WTC11 (cell line): ENCODE measurements around the gene ERC2. TPM values are rescaled to one million over a fixed set of nuclear protein-coding genes. Genes with fewer than 3 reads are reported as not detected.

Experiments used
- ATAC-seq: fragments of 200-7000 bp; cut with Tn5 transposase; 2 replicates; pipeline ENCODE4 v1.10.0; 2021; ENCODE audit warnings: mild to moderate bottlenecking, moderate library complexity
- CTCF ChIA-PET: fragments of 300-600 bp; sonication (Branson Sonifier 250); formaldehyde crosslinking; loops from one replicate; lab custom pipeline; 2021; ENCODE audit warnings: antibody characterized with exemption; lab: Charles Lee
- POLR2A ChIA-PET: fragments of 350-600 bp; sonication (Branson Sonifier 250); formaldehyde crosslinking; loops from one replicate; lab custom pipeline; 2021; ENCODE audit warnings: antibody characterized with exemption; lab: Charles Lee
- DNase-seq: peaks from one replicate; pipeline ENCODE4 v3.0.0; 2021; ENCODE audit warnings: low spot score
- H3K27ac Mint-ChIP-seq: 2 replicates; pipeline ENCODE4 v1.8.0; 2021; ENCODE audit warnings: mixed read lengths
- H3K27me3 Mint-ChIP-seq: 2 replicates; pipeline ENCODE4 v1.8.0; 2021; ENCODE audit warnings: low read depth, mild to moderate bottlenecking, moderate library complexity, mixed read lengths
- H3K36me3 Mint-ChIP-seq: 2 replicates; pipeline ENCODE4 v1.8.0; 2021; ENCODE audit warnings: mixed read lengths
- H3K4me1 Mint-ChIP-seq: 2 replicates; pipeline ENCODE4 v1.8.0; 2022; ENCODE audit warnings: mixed read lengths
- H3K4me3 Mint-ChIP-seq: 2 replicates; pipeline ENCODE4 v1.8.0; 2021; ENCODE audit warnings: mild to moderate bottlenecking, moderate library complexity, mixed read lengths
- H3K9me3 Mint-ChIP-seq: 2 replicates; pipeline ENCODE4 v1.8.0; 2021; ENCODE audit warnings: mixed read lengths
- AR ChIP-seq: fragments of 250-450 bp; sonication (Bioruptor Pico); IDR thresholded peaks from 2 replicates; pipeline ENCODE4 v1.9.0; 2021; ENCODE audit warnings: mild to moderate bottlenecking
- CBFB ChIP-seq: sonication (generic); formaldehyde crosslinking; IDR thresholded peaks from 2 replicates; pipeline ENCODE4 v1.8.1; 2022; ENCODE audit warnings: mild to moderate bottlenecking, low read depth, missing genetic modification reagents
- ERG ChIP-seq: fragments of 250-450 bp; sonication (Bioruptor Pico); IDR thresholded peaks from 2 replicates; pipeline ENCODE4 v1.8.0; 2021; ENCODE audit warnings: mild to moderate bottlenecking
- MAX ChIP-seq: sonication (generic); formaldehyde crosslinking; IDR thresholded peaks from 2 replicates; pipeline ENCODE4 v1.8.0; 2022; ENCODE audit warnings: mild to moderate bottlenecking, missing genetic modification reagents
- NR2C2 ChIP-seq: sonication (generic); formaldehyde crosslinking; IDR thresholded peaks from 2 replicates; pipeline ENCODE4 v1.8.0; 2022; ENCODE audit warnings: mild to moderate bottlenecking, missing genetic modification reagents
- NR3C1 ChIP-seq: sonication (generic); formaldehyde crosslinking; conservative IDR thresholded peaks from 2 replicates; pipeline ENCODE4 v1.8.1; 2023; ENCODE audit warnings: low read depth, mild to moderate bottlenecking, missing genetic modification reagents
- SMAD4 ChIP-seq: sonication (generic); formaldehyde crosslinking; IDR thresholded peaks from 2 replicates; pipeline ENCODE4 v1.8.0; 2022; ENCODE audit warnings: mild to moderate bottlenecking, missing genetic modification reagents
- ZNF416 ChIP-seq: fragments of 250-450 bp; sonication (Bioruptor Pico); IDR thresholded peaks from 2 replicates; pipeline ENCODE4 v1.9.0; 2021; ENCODE audit warnings: mild to moderate bottlenecking, inconsistent platforms
- ZNF512 ChIP-seq: sonication (generic); formaldehyde crosslinking; IDR thresholded peaks from 2 replicates; pipeline ENCODE4 v1.8.1; 2022; ENCODE audit warnings: missing genetic modification reagents, borderline replicate concordance
- total RNA-seq: library from RNA; stranded (reverse); gene quantifications from 3 replicates; pipeline ENCODE4 v1.2.3, GENCODE V29; 2021
- TF ChIP-seq, protein P1 (sequence below): fragments of 250-450 bp; sonication (Bioruptor Pico); conservative IDR thresholded peaks from 2 replicates; pipeline ENCODE4 v1.9.0; 2021; ENCODE audit warnings: mild to moderate bottlenecking
- TF ChIP-seq, protein P2 (sequence below): sonication (generic); formaldehyde crosslinking; IDR thresholded peaks from 2 replicates; pipeline ENCODE4 v1.8.0; 2023; ENCODE audit warnings: missing genetic modification reagents, mild to moderate bottlenecking, borderline replicate concordance
- TF ChIP-seq, protein P3 (sequence below): sonication (generic); formaldehyde crosslinking; IDR thresholded peaks from 2 replicates; pipeline ENCODE4 v1.8.1; 2023; ENCODE audit warnings: mild to moderate bottlenecking, missing genetic modification reagents, moderate library complexity

The ERC2 gene
- total RNA-seq, 1 experiment from 2014 or later: 23.5 TPM

- CTCF ChIA-PET: interaction anchor here (2.0 kb wide), 1 partner anchor 63 kb away, joined by 10 read pairs; no protein-coding TSS in a partner anchor
- POLR2A ChIA-PET: no interaction called here
- peak; percentile 67 for ATAC-seq
- H3K36me3 Mint-ChIP-seq: peaks cover 12% of the 10 kb centered on the region
- H3K4me3 Mint-ChIP-seq: no peak overlapping the region
- H3K27me3 Mint-ChIP-seq: no peaks in the 10 kb centered on the region
- H3K9me3 Mint-ChIP-seq: peaks cover 7% of the 10 kb centered on the region
- TF ChIP-seq SMAD4 (CRISPR knock-in tag) (no peak), CBFB (CRISPR knock-in tag) (no peak), ZNF512 (no peak), MAX (CRISPR knock-in tag) (no peak), NR3C1 (CRISPR knock-in tag) (no peak), ZNF416 (CRISPR knock-in tag) (no peak), AR (CRISPR knock-in tag) (no peak), ERG (CRISPR knock-in tag) (no peak), NR2C2 (no peak)
- TF ChIP-seq, protein P1, sequence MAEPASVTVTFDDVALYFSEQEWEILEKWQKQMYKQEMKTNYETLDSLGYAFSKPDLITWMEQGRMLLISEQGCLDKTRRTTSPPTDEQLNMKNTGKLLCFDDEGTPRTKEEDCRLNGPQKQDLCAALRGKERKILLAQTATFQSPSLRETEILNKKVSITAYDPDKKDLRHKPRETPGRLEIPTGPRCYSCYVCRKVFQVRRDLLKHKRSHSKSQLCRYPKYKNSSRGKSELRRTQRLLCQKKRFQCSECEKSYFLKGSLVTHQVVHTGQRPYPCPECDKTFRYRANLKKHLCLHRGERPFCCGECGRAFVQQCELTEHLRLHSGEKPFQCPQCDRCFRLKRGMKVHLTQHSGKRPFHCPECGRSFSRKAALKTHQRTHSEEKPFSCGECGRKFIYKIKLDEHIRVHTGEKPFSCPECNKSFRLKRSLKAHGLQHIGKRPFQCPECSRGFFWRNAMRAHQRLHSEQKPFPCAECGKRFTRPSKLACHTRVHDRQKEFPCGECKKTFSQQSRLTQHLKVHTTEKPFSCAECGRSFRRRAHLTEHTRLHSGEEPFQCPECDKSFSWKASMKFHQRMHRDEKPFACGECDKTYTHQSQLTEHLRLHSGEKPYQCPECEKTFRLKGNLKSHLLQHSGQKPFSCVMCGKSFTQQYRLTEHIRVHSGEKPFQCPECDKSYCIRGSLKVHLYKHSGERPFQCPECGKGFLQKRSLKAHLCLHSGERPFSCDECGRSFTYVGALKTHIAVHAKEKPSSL: no peak
- TF ChIP-seq, protein P2, sequence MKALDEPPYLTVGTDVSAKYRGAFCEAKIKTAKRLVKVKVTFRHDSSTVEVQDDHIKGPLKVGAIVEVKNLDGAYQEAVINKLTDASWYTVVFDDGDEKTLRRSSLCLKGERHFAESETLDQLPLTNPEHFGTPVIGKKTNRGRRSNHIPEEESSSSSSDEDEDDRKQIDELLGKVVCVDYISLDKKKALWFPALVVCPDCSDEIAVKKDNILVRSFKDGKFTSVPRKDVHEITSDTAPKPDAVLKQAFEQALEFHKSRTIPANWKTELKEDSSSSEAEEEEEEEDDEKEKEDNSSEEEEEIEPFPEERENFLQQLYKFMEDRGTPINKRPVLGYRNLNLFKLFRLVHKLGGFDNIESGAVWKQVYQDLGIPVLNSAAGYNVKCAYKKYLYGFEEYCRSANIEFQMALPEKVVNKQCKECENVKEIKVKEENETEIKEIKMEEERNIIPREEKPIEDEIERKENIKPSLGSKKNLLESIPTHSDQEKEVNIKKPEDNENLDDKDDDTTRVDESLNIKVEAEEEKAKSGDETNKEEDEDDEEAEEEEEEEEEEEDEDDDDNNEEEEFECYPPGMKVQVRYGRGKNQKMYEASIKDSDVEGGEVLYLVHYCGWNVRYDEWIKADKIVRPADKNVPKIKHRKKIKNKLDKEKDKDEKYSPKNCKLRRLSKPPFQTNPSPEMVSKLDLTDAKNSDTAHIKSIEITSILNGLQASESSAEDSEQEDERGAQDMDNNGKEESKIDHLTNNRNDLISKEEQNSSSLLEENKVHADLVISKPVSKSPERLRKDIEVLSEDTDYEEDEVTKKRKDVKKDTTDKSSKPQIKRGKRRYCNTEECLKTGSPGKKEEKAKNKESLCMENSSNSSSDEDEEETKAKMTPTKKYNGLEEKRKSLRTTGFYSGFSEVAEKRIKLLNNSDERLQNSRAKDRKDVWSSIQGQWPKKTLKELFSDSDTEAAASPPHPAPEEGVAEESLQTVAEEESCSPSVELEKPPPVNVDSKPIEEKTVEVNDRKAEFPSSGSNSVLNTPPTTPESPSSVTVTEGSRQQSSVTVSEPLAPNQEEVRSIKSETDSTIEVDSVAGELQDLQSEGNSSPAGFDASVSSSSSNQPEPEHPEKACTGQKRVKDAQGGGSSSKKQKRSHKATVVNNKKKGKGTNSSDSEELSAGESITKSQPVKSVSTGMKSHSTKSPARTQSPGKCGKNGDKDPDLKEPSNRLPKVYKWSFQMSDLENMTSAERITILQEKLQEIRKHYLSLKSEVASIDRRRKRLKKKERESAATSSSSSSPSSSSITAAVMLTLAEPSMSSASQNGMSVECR (CRISPR knock-in tag): no peak
- TF ChIP-seq, protein P3, sequence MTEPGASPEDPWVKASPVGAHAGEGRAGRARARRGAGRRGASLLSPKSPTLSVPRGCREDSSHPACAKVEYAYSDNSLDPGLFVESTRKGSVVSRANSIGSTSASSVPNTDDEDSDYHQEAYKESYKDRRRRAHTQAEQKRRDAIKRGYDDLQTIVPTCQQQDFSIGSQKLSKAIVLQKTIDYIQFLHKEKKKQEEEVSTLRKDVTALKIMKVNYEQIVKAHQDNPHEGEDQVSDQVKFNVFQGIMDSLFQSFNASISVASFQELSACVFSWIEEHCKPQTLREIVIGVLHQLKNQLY (CRISPR knock-in tag): no peak
- peaks cover 21% of the 10 kb centered on the region for H3K4me1 Mint-ChIP-seq
- no peak overlapping the region for H3K27ac Mint-ChIP-seq
- no peak for DNase-seq
Observed at GRCh38 chr3:56410576-56410975, 57.7 kb downstream of the ERC2 start.
